Measurements from ENCODE around the gene HIPK1. TPM values are rescaled to one million over a fixed set of nuclear protein-coding genes. Genes with fewer than 3 reads are reported as not detected.
"Not testable (repeated sequence)": the region's sequence is repeated elsewhere in the genome, so short reads cannot be mapped to it uniquely, and the experiment has no call there.

The HIPK1 gene
- total RNA-seq, 4 donors from 2014 or later: 64.8 to 92.3 (median 76.9) TPM

GRCh38 chr1:113999799-114000198, 70.7 kb downstream of the HIPK1 start:
- no peaks in the 10 kb centered on the region for H3K36me3 ChIP-seq
- ATAC-seq: no peak
- no peaks in the 10 kb centered on the region for H3K27me3 ChIP-seq
- no peaks in the 10 kb centered on the region for H3K4me1 ChIP-seq
- no peak overlapping the region for H3K27ac ChIP-seq
- TF ChIP-seq, protein P1, sequence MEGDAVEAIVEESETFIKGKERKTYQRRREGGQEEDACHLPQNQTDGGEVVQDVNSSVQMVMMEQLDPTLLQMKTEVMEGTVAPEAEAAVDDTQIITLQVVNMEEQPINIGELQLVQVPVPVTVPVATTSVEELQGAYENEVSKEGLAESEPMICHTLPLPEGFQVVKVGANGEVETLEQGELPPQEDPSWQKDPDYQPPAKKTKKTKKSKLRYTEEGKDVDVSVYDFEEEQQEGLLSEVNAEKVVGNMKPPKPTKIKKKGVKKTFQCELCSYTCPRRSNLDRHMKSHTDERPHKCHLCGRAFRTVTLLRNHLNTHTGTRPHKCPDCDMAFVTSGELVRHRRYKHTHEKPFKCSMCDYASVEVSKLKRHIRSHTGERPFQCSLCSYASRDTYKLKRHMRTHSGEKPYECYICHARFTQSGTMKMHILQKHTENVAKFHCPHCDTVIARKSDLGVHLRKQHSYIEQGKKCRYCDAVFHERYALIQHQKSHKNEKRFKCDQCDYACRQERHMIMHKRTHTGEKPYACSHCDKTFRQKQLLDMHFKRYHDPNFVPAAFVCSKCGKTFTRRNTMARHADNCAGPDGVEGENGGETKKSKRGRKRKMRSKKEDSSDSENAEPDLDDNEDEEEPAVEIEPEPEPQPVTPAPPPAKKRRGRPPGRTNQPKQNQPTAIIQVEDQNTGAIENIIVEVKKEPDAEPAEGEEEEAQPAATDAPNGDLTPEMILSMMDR (IDR thresholded peaks at IDR 0.05): no peak
- TF ChIP-seq EP300 (IDR thresholded peaks at IDR 0.05) (no peak), POLR2A (IDR thresholded peaks at IDR 0.05) (no peak), POLR2AphosphoS5 (IDR thresholded peaks at IDR 0.05) (no peak)
- H3K4me3 ChIP-seq: no peak overlapping the region
- WGBS, 2 donors (ENCODE audit: low coverage in 1 of 2): 66 to 100% methylated on average over 2 of the region's 2 CpGs
- H3K9me3 ChIP-seq: peaks cover 0 to 18% (median 0%) of the 10 kb centered on the region in 3 donors

GRCh38 chr1:114000406-114000805, 71.3 kb downstream of the HIPK1 start:
- ATAC-seq: no peak
- Histone ChIP-seq H3K27me3 (no peaks in the 10 kb centered on the region), H3K36me3 (no peaks in the 10 kb centered on the region), H3K4me3 (no peak overlapping the region), H3K9me3 (peaks cover 0 to 12% (median 0%) of the 10 kb centered on the region in 3 donors), H3K4me1 (no peaks in the 10 kb centered on the region), H3K27ac (no peak overlapping the region)
- TF ChIP-seq POLR2A (IDR thresholded peaks at IDR 0.05) (no peak), EP300 (IDR thresholded peaks at IDR 0.05) (no peak), POLR2AphosphoS5 (IDR thresholded peaks at IDR 0.05) (no peak)
- TF ChIP-seq, protein P1 (IDR thresholded peaks at IDR 0.05): no peak

DNA sequence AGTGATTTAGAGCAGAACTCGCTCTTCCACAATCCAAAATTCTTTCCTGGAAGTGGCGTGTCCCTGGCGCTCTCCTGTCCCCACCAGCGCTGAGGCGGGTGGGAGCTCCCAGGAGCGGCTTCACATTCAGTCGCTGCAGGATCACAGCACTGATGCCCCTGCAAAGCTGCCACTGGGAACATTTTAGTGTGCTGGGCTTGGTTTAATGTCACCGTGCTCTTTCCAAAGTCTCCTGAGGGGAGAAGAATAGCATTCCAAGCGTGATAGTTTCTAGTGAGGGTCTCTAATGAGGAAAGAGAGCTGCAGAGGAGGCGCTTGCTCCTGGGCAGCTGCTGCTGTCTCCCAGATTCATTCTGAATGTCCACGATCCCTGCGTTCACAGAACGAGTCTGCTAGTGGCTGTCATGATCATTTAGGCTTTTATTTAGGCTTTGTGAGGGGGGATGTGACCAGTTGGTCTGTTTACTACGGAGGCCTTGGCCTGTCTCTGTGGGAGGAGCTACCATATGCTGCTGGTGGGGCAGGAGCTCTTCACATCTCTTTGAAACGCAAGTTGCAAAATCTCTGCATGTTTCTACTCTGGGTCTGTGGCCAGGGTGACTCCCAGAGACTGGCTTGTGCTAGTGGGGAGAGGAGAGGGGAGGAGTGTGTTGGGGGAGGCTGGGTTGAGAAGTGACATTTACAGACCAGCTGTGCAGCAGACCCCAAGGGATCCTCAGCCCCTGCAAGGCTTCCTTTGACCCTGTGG, 73.5 kb downstream of the HIPK1 start:
- H3K27ac ChIP-seq: no peak overlapping the region
- H3K9me3 ChIP-seq: no peaks in the 10 kb centered on the region
- no peak overlapping the region for H3K4me3 ChIP-seq
- no peaks in the 10 kb centered on the region for H3K4me1 ChIP-seq
- peak; percentile 47 for ATAC-seq
- WGBS, 2 donors (ENCODE audit: low coverage in 1 of 2): 67 to 68% methylated on average over 8 to 13 of the region's 15 CpGs
- TF ChIP-seq EP300 (IDR thresholded peaks at IDR 0.05) (no peak), POLR2AphosphoS5 (IDR thresholded peaks at IDR 0.05) (no peak), POLR2A (IDR thresholded peaks at IDR 0.05) (no peak)
- TF ChIP-seq, protein P1 (IDR thresholded peaks at IDR 0.05): no peak
- no peaks in the 10 kb centered on the region for H3K36me3 ChIP-seq
- no peaks in the 10 kb centered on the region for H3K27me3 ChIP-seq

GRCh38 chr1:114003431-114003830, 74.3 kb downstream of the HIPK1 start:
- ATAC-seq: no peak
- TF ChIP-seq, protein P1 (IDR thresholded peaks at IDR 0.05): no peak
- TF ChIP-seq POLR2AphosphoS5 (IDR thresholded peaks at IDR 0.05): no peak
- no peak for TF ChIP-seq EP300 (IDR thresholded peaks at IDR 0.05)
- no peak for TF ChIP-seq POLR2A (IDR thresholded peaks at IDR 0.05)
- no peaks in the 10 kb centered on the region for H3K36me3 ChIP-seq
- no peak overlapping the region for H3K27ac ChIP-seq
- no peaks in the 10 kb centered on the region for H3K9me3 ChIP-seq
- H3K4me1 ChIP-seq: no peaks in the 10 kb centered on the region
- H3K27me3 ChIP-seq: no peaks in the 10 kb centered on the region
- WGBS, 2 donors (ENCODE audit: low coverage in 1 of 2): 77 to 87% methylated on average over 3 to 4 of the region's 5 CpGs
- no peak overlapping the region for H3K4me3 ChIP-seq

- 87 to 94% methylated on average over 3 to 4 of the region's 4 CpGs for WGBS, 2 donors (ENCODE audit: low coverage in 1 of 2)
- H3K36me3 ChIP-seq, H3K4me1 ChIP-seq, ATAC-seq, H3K4me3 ChIP-seq, H3K27me3 ChIP-seq, H3K27ac ChIP-seq, H3K9me3 ChIP-seq: not testable (repeated sequence)
These were observed 77.7 kb downstream of the HIPK1 start for GRCh38 chr1:114006825-114007224.

All from gastroesophageal sphincter (tissue), 4 donors.